ENCODE measurements around the gene ITPR2. TPM values are rescaled to one million over a fixed set of nuclear protein-coding genes. Genes with fewer than 3 reads are reported as not detected.
A peak's percentile ranks its signal among the peaks of the same experiment; 100 is the strongest.
"Not testable (repeated sequence)": the region's sequence is repeated elsewhere in the genome, so short reads cannot be mapped to it uniquely, and the experiment has no call there.

Gene ITPR2
- total RNA-seq, 1 donor from 2014 or later, result 62.4 TPM

DNA sequence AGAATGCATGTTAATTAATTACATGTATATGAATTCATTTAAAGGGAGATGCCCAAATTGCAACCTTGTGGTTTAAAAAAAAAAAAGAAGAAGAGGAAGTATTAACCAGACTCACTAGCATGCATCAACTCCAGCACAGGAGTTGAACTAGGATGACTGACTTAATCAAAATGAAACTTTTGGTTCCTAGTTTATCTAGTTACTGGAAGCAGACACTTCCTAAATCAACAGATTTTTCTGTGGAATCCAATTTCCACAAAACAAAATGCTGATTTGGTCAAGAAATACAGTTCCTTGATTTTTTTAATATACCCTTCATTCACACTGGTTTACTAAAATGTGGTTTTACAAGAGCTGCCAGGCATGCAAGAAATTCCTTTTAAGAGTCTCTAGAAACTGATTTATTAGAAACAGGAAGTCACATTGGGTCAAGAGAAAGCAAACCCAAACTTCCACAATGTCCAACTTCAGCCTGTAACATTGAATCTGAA is 41.6 kb downstream of the ITPR2 start:
- DNase-seq (ENCODE audit: low spot score) (no peak), ATAC-seq (peak; percentile 44)

DNA sequence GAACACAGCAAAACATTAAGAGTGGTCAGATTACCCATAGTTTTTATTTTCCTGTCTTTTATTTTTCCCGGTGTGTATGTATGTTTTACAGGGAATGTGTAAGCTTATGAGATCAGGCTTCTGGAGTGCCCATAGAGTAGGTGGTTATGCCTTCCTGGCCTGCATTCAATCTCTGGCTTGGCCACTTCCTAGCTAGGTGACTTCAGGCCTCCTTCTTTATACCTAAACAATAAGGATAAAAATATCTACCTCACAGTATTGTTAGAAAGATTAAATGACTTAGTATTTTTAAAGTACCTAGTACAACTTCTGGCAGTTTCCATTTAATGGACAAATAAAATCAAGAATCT is 42.4 kb downstream of the ITPR2 start:
- ATAC-seq, result peak; percentile 24
- DNase-seq (ENCODE audit: low spot score), result no peak

DNA sequence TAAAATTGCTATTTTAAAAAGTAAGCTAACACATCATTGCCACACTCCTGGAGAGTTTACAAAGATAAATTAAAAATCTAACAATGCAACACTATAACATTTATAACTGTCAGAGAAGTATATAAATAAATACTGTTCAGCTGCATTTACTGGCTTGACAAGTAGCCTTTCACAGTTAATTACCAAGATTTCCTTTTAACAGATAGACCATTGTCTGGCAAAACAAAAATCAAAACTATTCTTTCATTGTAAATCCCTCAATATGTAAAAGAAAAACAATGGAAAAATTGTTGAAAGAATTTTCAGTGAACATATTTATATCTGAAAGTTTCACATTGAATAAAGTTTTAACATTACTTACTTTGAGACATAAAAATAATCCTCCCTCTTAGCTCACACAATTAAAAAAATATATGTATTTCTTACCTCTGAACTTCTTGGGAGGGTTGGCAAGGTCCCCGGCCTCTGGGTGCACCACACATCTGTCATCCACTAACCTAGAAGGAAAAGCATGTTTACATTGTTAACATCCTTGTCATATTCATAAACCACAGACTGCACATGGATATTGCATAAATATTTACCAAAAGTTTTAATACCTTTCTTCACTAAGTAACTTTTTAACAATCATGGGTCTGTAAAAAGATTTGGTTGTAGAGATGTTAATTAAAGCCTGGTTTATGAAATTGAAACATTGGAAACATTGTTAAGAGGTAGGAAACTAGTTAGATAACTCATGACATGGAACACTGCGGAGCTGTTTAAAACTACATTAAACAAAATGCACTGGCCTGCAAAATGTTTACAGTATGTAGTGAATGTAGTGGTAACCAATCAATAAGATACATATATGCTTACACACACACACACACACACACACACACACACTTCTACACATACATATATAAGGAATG is 43.0 kb downstream of the ITPR2 start:
- ATAC-seq (no peak), DNase-seq (ENCODE audit: low spot score) (no peak)

DNA sequence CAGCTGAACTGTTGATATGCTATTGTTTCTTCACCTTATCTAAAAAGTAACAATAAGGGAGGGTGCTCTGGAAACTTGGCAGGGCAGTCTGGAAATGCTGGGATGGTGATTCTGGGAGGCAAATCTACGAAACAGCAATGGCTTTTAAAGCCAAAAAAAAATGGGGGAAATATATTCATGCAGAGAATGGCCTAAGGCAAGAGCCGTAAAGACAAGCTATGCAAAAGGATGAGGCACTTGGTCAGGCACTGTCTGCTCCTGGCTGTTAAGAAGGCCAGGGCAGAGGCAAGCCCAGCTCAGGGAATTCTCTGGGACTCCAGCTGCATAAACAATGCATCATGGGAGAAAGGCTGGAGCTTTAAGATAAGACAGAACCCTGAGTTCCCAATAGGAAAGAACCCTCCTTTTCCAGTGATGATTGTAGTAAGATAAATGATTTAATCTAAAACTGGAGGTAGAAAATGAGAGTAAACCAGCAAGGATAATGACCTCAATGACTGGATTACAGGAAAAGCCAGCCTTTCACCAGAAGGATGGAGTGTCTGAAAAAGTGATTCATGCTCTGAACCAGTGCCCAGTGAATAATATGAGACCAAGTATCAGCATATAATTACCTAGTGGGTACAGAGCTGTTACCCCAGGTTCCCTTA is 46.0 kb downstream of the ITPR2 start:
- ATAC-seq (peak; percentile 24), DNase-seq (ENCODE audit: low spot score) (no peak)

GRCh38 chr12:26786491-26786864 is 46.5 kb downstream of the ITPR2 start:
- no peak for ATAC-seq
- no peak for DNase-seq (ENCODE audit: low spot score)

DNA sequence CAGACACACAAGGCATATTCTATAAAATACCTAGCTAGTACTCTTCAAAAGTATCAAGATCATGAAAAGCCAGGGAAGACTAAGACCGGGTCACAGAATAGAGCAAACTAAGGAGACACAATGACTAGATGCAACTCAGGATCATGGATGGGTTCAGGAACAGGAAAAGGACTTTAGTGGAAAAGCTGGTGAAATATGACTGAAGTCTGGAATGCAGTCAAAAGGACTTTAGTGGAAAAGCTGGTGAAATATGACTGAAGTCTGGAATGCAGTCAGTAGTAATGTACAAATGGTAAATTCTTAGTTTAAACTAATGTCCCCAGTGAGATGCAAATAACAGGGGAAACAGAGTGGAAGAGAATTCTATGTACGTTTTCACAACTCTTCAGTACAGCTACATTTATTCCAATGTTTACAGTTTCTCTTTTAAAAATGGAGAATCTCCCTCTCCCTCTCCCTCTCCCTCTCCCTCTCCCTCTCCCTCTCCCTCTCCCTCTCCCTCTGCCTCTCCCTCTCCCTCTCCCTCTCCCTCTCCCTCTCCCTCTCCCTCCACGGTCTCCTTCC is 49.1 kb downstream of the ITPR2 start:
- ATAC-seq; DNase-seq (ENCODE audit: low spot score): not testable (repeated sequence)

GRCh38 chr12:26783131-26783526 is 49.9 kb downstream of the ITPR2 start:
- ATAC-seq (peak; percentile 19), DNase-seq (ENCODE audit: low spot score) (no peak)

DNA sequence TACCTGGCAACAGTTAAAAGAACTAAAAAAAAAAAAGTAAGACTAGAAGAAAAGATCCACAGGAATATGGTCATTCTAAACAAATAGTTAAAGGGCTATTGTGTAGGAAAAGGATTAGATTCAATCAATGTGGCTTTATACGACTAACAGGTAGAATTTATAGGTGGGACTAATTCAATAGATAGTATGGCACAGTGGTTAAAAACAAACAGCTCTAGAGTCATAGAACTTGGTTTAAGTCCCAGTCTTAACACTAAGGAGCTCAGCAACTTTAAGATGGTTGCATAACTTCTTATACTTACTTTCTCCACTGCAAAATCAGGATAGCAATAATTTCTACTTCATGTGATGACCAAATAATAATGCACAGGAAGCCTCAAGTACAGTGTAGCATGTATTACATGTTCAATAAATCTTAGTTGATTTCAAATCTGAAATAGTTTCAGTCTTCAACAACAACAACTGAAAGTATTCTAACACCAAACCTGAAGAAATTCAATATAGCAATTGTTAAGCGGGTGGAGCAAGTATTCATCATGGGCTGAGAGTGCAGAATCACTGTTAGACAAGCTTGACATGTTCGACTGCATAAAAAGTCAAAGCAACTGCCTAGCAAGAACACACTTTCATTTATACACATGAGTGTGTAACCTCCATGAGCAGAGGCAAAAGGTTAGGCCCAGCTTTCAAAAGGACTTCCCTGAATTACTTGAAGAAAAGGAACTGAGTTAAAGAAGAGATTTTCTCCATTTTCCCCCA is 50.4 kb downstream of the ITPR2 start:
- no peak for DNase-seq (ENCODE audit: low spot score)
- ATAC-seq, result no peak

- ATAC-seq; DNase-seq (ENCODE audit: low spot score): not testable (repeated sequence)
These were observed 52.3 kb downstream of the ITPR2 start for GRCh38 chr12:26780656-26781055.

DNA sequence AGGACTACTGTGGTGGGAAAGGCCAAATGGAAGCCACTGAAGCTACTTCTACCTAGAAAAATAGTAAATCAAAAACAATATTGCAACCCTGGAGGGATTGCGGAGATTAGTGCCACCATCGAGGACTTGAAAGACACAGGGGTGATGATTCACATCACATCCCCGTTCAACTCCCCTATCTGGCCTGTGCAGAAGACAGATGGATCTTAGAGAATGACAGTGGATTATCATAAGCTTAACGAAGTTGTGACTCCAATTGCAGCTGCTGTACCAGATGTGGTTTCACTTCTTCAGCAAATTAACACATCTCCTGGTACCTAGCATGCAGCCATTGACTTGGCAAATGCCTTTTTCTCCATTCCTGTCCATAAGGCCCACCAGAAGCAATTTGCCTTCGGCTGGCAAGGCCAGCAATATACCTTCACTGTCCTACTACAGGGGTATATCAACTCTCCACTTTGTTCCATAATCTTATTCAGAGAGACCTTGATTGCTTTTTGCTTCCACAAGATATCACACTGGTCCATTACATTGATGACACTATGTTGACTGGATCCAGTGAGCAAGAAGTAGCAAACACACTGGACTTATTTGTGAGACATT is 54.7 kb downstream of the ITPR2 start:
- not testable (repeated sequence) for DNase-seq (ENCODE audit: low spot score); ATAC-seq

- DNase-seq (ENCODE audit: low spot score), result no peak
- ATAC-seq, result no peak
These were observed 55.8 kb downstream of the ITPR2 start for GRCh38 chr12:26777236-26777635.

- DNase-seq (ENCODE audit: low spot score); ATAC-seq: not testable (repeated sequence)
These were observed 57.0 kb downstream of the ITPR2 start for GRCh38 chr12:26775991-26776390.

DNA sequence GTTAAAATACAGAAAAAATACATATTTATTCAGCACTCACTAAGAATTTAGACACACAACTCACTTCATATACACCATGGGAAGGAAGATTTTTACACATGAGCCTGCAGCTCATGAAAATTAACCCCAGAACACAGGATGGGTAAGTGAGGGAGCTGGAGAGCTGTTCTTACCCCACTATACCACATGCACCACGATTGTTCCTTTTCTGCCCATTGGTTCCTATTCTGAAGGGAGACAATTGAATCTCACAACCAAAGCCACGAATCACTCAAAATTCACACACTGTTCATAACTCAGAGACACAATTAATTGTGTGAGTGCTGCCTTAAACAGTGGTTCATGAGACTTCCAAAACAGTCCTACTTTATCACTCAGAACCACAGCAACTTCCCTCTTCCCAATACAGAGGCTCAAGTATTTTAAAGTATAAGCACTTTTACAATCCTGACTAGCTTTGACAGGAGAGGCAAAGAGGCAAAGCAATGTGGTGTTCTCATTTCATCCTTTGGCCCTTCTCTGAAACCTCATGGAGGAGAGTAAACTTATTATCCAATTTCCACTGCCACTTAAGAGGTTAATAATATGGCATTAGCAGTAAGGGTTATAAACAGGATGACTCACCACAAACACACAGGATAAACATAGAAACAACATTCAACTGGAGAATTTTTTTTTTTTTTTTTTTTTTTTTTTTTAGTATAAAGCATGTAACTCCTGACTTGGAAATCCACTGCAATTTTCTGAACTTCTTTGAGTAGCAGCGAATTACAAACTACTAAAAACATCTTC is 59.5 kb downstream of the ITPR2 start:
- no peak for DNase-seq (ENCODE audit: low spot score)
- no peak for ATAC-seq

DNA sequence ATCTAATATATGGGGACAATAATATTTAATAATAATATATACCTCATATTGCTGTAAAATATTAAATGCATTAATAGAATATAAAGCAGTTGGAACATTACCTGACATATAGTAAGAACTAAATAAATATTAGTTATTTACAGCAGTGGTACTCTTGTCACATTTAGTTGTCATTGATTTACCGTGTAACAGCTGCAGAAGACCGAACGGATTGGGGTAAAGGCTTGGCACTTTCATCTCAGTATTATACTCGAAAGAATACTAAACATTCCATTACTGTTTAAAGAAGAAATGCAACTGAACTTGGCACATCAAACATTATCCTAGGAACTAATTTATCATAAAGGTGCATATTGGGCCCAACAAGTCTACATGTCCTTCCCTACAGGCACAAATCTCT is 61.1 kb downstream of the ITPR2 start:
- ATAC-seq, result no peak
- DNase-seq (ENCODE audit: low spot score), result no peak

DNA sequence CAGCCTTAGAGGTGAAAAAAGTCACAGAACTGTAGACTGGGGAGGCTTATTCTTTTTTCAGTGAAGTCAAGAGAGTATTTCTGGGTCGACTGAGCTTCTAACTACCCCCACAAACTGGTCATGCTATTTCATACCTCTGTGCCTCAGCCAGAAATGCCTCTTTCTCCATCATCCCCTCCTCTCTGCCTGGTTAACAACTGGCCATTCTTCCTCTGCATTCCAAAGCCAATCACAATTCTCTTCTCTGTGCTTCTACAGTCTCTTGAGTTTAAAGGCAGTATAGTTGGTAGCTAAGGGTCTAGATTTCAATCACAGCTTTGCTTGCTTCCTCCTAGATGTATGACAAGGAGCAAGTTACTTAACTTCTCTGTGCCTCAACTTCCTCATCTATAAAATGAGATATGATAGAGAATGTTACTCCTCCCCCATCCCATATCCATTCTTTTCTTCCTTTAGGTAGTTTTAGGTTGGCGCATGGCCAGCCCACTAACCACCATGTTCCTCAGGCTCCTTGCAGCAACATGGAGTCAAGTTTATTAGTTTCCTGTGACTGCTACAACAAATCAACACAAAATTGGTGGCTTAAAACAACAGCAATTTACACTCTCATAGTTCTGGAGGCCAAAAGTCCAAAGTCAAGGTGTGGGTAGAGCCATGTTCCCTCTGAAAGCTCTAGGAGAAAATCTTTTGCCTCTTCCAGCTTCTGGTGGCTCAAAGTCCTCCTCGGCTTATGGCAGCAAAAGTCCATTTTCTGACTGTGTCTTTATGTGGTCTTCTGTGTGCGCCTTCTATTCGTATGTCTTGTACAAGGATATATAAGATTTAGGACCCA is 62.5 kb downstream of the ITPR2 start:
- peak; percentile 19 for ATAC-seq
- DNase-seq (ENCODE audit: low spot score), result no peak

DNA sequence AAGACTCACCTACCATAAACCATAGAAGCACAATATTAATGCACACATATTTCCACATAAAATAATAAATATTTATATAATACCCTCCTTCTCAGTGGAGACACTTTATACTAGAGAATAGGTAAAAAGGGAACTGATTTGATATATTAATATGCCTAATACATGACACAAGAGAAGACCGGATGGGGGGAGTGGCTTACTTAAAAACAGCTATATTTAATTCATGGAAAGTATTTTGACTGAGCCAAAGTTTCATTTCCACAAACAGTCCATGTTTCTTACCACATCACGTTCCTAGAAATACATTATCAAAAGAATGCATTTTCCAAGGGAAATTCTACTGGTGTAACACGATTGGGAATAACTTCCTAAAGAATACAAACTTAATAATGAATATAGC is 63.4 kb downstream of the ITPR2 start:
- ATAC-seq (no peak), DNase-seq (ENCODE audit: low spot score) (no peak)

DNA sequence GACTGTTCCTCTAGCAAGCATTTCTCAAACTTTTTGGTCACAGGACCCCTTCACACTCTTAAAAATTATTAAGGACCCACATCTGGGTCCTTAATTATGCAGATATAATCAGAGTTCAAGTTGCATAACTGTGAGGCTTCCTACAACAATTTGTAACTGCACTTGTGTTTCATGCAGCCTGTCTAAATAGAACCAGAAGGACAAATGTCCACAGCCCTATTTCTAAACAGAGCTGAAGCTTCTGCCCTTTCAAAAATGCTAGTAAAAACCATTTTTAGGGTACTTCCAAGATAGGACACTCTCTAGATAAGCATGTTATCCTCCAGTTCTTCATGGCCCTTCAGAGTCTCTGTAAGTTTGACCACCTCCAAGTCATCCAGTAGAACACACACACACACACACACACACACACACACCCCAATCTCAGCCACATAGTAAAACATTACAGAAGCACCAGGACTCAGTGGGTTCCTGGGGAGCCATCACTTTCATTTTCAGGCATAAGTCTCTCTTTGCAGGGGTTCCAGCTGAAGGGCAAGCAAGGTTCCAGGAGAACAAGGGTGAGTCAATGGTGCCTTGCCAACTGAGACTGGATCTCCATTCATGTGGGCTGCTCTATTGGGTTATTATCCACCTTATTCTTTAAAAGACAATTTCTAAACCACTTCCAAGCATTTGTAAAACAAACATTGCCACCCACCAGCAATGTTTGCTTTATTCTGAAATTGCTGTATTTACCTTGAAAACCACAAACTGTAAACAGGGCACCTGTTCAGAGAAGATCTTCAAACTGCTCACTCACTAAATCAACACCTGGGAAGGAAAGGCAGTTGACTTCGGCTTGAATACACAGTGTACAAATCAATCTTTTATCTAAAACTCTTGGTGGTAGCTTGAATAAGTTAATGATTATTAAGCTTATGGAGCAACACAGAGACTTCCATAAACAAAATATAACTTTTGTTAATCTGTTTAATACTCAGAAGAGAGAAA is 64.1 kb downstream of the ITPR2 start:
- DNase-seq (ENCODE audit: low spot score) (peak; percentile 50), ATAC-seq (peak; percentile 79)

DNA sequence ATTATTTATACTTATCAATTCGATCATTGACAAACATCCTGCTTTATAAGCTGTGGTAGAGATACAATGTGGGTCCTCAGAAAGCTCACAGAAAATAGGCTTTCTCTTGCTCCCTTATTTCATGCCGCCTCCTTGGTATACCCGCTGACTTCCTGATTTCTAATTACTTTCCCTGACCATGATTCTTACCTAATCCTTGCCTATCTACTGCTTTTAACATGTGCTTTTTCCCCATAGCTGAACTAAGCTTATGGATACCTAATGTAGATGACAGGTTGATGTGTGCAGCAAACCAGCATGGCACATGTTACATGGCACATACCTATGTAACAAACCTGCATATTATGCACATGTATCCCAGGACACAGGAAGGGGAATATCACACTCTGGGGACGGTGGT is 65.1 kb downstream of the ITPR2 start:
- DNase-seq (ENCODE audit: low spot score) (no peak), ATAC-seq (no peak)
